HL-60 (cell line): ENCODE data around the gene B4GAT1.

Experiments used
- GABPA ChIP-seq: IDR thresholded peaks from 2 replicates; pipeline ENCODE4 v1.6.1; 2012; ENCODE audit warnings: low read depth
- TF ChIP-seq, protein P1 (sequence below): IDR thresholded peaks from one replicate; pipeline ENCODE4 v1.5.1; 2011; ENCODE audit warnings: low read length, control low read depth, inconsistent platforms; ENCODE audit not compliant: insufficient read depth

DNA sequence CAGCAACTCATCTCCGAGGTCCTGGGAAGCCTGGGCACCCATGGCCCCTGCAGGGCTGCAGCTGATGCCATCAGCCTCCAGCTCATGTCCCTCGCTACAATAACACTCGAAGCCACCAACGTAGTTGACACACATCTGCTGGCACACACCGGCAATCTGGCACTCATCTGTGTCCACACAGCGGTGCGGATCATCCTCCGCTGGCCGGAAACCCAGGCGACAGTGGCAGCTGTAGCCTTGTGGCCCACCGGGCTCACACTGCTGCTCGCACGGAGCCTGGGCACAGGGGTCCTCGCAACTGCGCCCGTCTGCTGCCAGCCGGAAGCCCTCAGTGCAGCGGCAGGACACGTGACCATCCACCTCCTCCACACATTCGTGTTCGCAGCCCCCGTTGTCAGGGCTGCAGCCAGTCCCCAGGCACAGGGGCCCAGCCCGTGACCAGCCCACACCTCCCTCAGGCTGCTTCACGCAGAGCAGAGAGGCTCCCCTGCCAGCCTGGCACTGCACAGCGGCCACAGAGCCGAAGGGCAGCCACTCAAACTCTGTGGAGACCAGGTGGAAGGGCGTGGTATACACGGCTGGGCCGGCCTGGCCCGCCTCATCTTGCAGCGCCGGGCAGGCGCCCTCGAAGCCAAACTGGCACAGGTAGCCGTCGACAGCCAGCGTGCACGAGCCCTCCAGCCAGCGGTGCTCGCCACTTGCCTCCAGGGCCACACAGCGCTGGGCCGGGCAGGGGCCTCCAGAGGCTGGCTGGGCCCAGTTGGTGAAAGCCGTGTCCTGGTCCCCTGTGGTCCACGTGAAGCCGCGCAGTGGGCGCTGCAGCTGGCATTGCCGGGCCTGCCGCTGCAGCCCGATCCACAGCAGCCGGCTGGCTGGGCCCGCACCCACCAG is 31.3 kb downstream of the B4GAT1 start:
- TF ChIP-seq, protein P1, sequence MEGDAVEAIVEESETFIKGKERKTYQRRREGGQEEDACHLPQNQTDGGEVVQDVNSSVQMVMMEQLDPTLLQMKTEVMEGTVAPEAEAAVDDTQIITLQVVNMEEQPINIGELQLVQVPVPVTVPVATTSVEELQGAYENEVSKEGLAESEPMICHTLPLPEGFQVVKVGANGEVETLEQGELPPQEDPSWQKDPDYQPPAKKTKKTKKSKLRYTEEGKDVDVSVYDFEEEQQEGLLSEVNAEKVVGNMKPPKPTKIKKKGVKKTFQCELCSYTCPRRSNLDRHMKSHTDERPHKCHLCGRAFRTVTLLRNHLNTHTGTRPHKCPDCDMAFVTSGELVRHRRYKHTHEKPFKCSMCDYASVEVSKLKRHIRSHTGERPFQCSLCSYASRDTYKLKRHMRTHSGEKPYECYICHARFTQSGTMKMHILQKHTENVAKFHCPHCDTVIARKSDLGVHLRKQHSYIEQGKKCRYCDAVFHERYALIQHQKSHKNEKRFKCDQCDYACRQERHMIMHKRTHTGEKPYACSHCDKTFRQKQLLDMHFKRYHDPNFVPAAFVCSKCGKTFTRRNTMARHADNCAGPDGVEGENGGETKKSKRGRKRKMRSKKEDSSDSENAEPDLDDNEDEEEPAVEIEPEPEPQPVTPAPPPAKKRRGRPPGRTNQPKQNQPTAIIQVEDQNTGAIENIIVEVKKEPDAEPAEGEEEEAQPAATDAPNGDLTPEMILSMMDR: no peak
- no peak for TF ChIP-seq GABPA
